Activated CD8-positive, alpha-beta T cell treated with anti-CD3 and anti-CD28 coated beads for 36 hours (primary cell): ENCODE data around the gene ZBTB32. TPM values are rescaled to one million over a fixed set of nuclear protein-coding genes. Genes with fewer than 3 reads are reported as not detected.

Source experiments
- ATAC-seq: fragments of 200-7000 bp; cut with Tn5 transposase; one replicate; pipeline ENCODE4 v1.10.0; 2021; ENCODE audit warnings: mild to moderate bottlenecking, moderate library complexity
- CTCF ChIA-PET: fragments of 350-600 bp; sonication (Branson Sonifier 250); formaldehyde crosslinking; loops from one replicate; lab custom pipeline; 2021; ENCODE audit warnings: antibody characterized with exemption; lab: Charles Lee
- POLR2A ChIA-PET: fragments of 350-600 bp; sonication (Branson Sonifier 250); formaldehyde crosslinking; loops from one replicate; lab custom pipeline; 2021; ENCODE audit warnings: antibody characterized with exemption; lab: Charles Lee
- DNase-seq: peaks from one replicate; pipeline ENCODE4 v3.0.0-alpha.2; 2020
- H3K27ac Mint-ChIP-seq: one replicate; pipeline ENCODE4 v1.8.0; 2021; ENCODE audit warnings: mild to moderate bottlenecking, mixed read lengths
- H3K27me3 Mint-ChIP-seq: one replicate; pipeline ENCODE4 v1.8.0; 2021; ENCODE audit warnings: mixed read lengths
- H3K36me3 Mint-ChIP-seq: one replicate; pipeline ENCODE4 v1.8.0; 2021; ENCODE audit warnings: low read depth, mixed read lengths
- H3K4me1 Mint-ChIP-seq: one replicate; pipeline ENCODE4 v1.8.0; 2021; ENCODE audit warnings: low read depth, mixed read lengths
- H3K4me3 Mint-ChIP-seq: one replicate; pipeline ENCODE4 v1.8.0; 2021; ENCODE audit warnings: mild to moderate bottlenecking, moderate library complexity, mixed read lengths
- H3K9me3 Mint-ChIP-seq: one replicate; pipeline ENCODE4 v1.8.0; 2021; ENCODE audit warnings: mixed read lengths
- CTCF ChIP-seq: fragments of 200-600 bp; IDR thresholded peaks from one replicate; pipeline ENCODE4 v1.8.0; 2022; ENCODE audit warnings: antibody characterized with exemption, mild to moderate bottlenecking
- intact Hi-C: fragments of 100-400 bp; cut with micrococcal nuclease; formaldehyde crosslinking; loops from one replicate; pipeline ENCODE4 v1.10.0; 2022
- total RNA-seq, 2 experiments: library from RNA; stranded (reverse); gene quantifications; one replicate each; pipeline ENCODE4 v1.2.3, GENCODE V29; 2021

Gene ZBTB32
- total RNA-seq, 2 experiments from 2014 or later: 410 to 420 TPM

DNA sequence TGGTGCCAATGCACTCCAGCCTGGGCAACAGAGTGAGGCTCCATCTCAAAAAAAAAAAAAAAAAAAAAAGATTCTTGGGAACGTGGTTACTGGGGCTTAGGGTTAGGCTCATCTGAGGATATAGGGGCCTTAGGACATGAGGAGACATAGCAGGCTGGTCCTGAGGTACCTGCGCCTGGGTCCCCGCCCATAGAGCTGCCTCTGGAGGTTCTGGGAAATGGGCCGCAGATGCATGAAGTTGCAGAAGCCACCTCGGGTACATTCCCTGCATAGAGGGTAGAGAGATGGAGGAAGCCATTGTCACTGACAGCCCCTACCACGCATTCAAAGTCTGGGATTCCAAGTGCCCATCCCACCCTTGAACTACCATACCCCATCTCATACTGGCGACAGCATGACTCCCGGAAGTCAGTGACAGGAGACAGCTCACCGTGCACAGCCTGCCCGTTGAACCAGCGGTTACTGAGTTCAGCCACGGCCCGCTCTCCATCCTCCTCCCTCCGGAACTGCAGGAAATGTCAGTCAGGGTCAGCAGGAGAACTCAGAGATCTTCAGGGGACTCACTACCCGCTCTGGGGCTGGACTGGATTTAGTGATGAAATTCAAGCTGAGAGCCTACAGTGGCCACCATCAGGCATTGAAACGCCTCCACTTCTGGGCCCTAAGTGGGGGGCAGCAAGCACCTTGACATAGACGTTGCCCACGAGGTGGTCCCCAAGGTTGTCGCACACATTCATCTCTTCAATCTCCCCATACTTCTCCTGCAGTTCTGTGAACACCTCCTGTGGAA lies 39.5 kb downstream of the ZBTB32 start:
- Mint-ChIP-seq H3K27ac (peak overlapping the region; percentile 97), H3K36me3 (peaks cover 40% of the 10 kb centered on the region), H3K27me3 (no peaks in the 10 kb centered on the region), H3K9me3 (no peaks in the 10 kb centered on the region), H3K4me3 (peak overlapping the region; percentile 87), H3K4me1 (peaks cover 37% of the 10 kb centered on the region)
- TF ChIP-seq CTCF: no peak
- ChIA-PET CTCF (interaction anchor here (1.1 to 4.4 kb wide), 6 partner anchors 12 to 76 kb away, joined by 3 to 18 read pairs (median 6); no protein-coding TSS in a partner anchor), POLR2A (interaction anchor here (0.6 to 7.5 kb wide), 10 partner anchors 9 to 133 kb away, joined by 3 to 99 read pairs (median 5); partner anchors contain the start of genes COX6B1, HSPB6 and KMT2B)
- DNase-seq: no peak
- intact Hi-C loops: no loop called here
- no peak for ATAC-seq

DNA sequence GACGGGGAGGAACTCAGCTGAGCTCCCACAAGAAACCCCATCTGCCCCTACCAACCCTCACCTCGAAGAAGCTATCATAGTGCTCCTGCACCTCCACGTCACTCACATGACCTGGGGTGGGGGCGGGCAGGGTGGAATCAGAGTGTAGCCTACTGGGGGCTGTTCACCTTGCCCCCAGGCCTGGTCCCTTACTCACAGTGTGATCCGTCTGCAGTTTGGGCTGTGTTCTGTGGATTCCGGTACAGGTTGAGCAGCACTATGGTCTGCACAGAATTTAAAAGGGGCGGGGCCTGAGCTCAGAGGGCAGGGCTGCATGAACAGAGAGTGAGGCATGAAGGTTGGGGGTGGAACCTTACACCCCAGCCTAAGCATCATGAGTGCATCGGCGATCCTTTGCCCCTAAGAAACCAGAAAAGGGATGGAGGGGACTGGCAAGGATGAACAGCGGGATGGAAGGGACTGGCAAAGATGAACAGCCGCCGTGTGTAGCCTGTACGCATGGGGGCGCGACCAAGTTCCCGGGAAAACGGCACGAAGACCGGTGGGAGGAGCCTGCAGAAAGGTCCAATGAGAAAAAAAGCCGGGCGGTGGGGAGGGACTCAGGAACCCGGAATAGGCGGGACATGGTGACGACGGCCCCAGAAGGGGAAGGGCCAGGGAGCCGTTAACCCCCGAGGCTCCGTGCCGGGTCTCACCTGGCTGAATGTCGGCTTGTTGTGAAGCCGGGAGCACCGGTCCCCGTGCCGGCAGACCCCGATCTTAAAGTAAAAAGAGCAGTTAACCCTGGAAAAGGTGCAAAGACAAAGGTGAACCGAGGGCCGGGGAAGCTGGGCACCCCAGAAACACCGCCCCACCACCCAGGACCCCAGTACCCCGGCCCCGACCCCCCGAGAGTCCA lies 40.3 kb downstream of the ZBTB32 start:
- intact Hi-C loops: loop anchor here (5.0 kb wide), 1 partner anchor 32 kb away; no protein-coding TSS in a partner anchor

DNA sequence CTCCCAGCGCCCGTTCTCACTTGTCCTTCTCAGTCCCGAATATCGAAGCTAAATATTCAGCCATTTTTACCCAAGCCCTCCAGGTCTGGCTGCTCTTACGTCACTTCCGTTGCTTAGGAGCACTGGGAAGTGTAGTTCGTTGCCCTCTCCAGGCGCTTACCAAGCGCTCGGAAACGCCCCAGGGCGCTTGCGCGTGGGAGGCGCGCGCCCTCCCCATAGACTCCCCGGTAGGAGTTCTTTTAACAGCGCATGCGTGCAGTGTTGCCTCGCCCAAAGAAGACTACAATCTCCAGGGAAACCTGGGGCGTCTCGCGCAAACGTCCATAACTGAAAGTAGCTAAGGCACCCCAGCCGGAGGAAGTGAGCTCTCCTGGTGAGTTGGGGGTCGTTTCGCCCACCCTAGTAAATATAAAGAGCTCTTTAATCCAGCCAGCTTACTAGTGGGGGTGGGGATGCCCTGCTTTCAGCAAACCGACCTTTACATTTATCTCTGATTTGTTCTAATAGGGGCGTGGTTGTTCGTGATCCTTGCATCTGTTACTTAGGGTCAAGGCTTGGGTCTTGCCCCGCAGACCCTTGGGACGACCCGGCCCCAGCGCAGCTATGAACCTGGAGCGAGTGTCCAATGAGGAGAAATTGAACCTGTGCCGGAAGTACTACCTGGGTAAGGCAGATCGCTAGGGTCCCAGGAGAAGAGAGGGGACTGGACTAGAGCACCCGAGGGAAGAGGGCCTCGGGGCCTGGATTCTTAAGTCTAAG lies 41.1 kb downstream of the ZBTB32 start, which contains the start of the genes PSENEN and U2AF1L4:
Gene PSENEN (plus strand): TSS at position 324 of the 759 bp plus-strand sequence. CDS start 280 bp downstream, at position 604.
Gene U2AF1L4 (minus strand): TSS at position 91 of the 759 bp plus-strand sequence. CDS start 27 bp downstream, at position 64.
- DNase-seq (peak; percentile 98), ATAC-seq (peak; percentile 50)
- CTCF ChIA-PET: interaction anchor here (1.4 to 4.4 kb wide), 5 partner anchors 8 to 74 kb away, joined by 3 to 18 read pairs (median 3); no protein-coding TSS in a partner anchor
- no peaks in the 10 kb centered on the region for H3K9me3 Mint-ChIP-seq
- peaks cover 43% of the 10 kb centered on the region for H3K4me1 Mint-ChIP-seq
- peak within 1 kb of the TSS; percentile 97 for H3K27ac Mint-ChIP-seq
- peak within 1 kb of the TSS; percentile 87 for H3K4me3 Mint-ChIP-seq
- no peaks in the 10 kb centered on the region for H3K27me3 Mint-ChIP-seq
- POLR2A ChIA-PET: interaction anchor here (0.6 to 7.5 kb wide), 11 partner anchors 9 to 156 kb away, joined by 3 to 99 read pairs (median 4); partner anchors contain the start of genes HSPB6 and NFKBID
- intact Hi-C loops: loop anchor here (5.0 kb wide), 1 partner anchor 33 kb away; no protein-coding TSS in a partner anchor
- H3K36me3 Mint-ChIP-seq: peaks cover 36% of the 10 kb centered on the region
- TF ChIP-seq CTCF: no peak

More for the DNA sequence above, 40.3 kb downstream of the ZBTB32 start:
- peak; percentile 54 for ATAC-seq
- ChIA-PET POLR2A (interaction anchor here (0.6 to 7.5 kb wide), 16 partner anchors 10 to 156 kb away, joined by 3 to 99 read pairs (median 4); partner anchors contain the start of genes COX6B1, HSPB6, KMT2B and NFKBID), CTCF (interaction anchor here (1.4 to 4.4 kb wide), 5 partner anchors 8 to 75 kb away, joined by 3 to 18 read pairs (median 3); no protein-coding TSS in a partner anchor)
- Mint-ChIP-seq H3K4me3 (peak overlapping the region; percentile 87), H3K9me3 (no peaks in the 10 kb centered on the region), H3K36me3 (peaks cover 38% of the 10 kb centered on the region), H3K4me1 (peaks cover 37% of the 10 kb centered on the region), H3K27me3 (no peaks in the 10 kb centered on the region), H3K27ac (peak overlapping the region; percentile 97)
- DNase-seq: peak; percentile 97
- no peak for TF ChIP-seq CTCF

GRCh38 chr19:35746087-35746462 lies 41.7 kb downstream of the ZBTB32 start:
- H3K4me1 Mint-ChIP-seq: peaks cover 43% of the 10 kb centered on the region
- peaks cover 31% of the 10 kb centered on the region for H3K36me3 Mint-ChIP-seq
- H3K9me3 Mint-ChIP-seq: no peaks in the 10 kb centered on the region
- CTCF ChIA-PET: interaction anchor here (1.4 to 4.4 kb wide), 4 partner anchors 9 to 73 kb away, joined by 3 to 18 read pairs (median 6); no protein-coding TSS in a partner anchor
- POLR2A ChIA-PET: interaction anchor here (0.9 to 7.5 kb wide), 9 partner anchors 9 to 155 kb away, joined by 3 to 99 read pairs (median 4); partner anchors contain the start of genes HSPB6 and NFKBID
- intact Hi-C loops: loop anchor here (5.0 kb wide), 1 partner anchor 34 kb away; no protein-coding TSS in a partner anchor
- H3K27ac Mint-ChIP-seq: peak overlapping the region; percentile 97
- DNase-seq: no peak
- no peak for TF ChIP-seq CTCF
- no peaks in the 10 kb centered on the region for H3K27me3 Mint-ChIP-seq
- peak overlapping the region; percentile 87 for H3K4me3 Mint-ChIP-seq
- ATAC-seq: no peak
